Embryonic facial prominence (tissue), 1 donor: ENCODE measurements around the gene CRB1.

ENCODE experiments used
- DNase-seq: peaks from one replicate; pipeline ENCODE4 v3.0.0-alpha.2; 2016; ENCODE audit errors: extremely low spot score

Gene CRB1

DNA sequence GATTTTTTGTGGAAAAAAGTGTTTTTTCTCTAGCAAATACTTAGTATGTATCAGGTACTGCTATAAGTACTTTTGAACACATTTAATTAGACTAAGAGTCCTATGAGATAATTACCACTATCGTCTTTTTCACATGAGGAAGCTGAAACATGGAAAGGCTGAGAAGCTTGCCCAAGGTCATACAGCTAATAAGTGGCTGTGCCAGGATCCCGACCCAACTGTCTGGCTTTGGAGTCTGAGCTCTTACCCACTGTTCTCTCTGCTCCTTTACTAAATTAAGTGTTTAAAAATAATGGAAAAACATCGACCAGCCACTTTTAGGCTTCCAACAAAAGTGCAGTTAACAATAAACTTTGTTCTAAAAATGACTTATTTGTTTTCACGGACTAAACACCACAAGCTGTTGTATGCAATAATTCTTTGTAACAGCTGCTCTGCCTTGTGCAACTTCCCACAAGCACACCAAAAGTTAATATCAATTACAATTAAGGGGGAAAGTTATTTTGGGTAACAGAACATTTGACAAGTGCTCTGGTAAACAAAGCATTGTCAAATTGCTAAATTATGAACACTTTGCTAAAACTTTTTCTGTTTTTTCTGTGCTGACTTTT, 75.7 kb downstream of the CRB1 start:
- DNase-seq: no peak

DNA sequence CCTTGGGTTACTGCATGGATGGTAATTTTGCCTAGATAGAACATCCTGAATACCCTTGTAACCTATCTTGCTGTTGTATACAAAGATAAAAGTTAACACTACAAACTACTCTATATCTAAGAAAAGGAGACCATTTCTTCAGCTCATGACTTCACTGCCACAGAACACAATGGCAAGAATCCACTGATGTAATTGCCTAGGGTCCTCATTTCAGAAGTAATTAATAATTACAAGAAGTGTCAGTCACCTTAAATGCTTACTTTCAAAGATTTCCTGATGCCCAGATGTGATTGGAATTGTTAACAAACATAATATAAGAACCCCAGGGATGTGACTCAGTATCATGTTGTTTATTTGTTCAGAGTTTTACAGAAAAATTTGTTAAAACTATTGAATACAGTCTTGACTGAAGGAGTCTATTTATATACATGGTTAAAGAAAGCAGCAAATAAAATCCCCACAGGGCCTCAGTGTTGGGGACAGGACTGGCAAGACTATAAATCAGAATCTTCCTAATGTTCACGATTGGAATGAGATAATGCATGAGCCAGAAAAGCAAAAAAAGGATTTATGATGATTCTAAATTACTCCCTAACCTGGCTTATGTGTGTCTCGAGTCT, 83.9 kb downstream of the CRB1 start:
- DNase-seq: no peak

DNA sequence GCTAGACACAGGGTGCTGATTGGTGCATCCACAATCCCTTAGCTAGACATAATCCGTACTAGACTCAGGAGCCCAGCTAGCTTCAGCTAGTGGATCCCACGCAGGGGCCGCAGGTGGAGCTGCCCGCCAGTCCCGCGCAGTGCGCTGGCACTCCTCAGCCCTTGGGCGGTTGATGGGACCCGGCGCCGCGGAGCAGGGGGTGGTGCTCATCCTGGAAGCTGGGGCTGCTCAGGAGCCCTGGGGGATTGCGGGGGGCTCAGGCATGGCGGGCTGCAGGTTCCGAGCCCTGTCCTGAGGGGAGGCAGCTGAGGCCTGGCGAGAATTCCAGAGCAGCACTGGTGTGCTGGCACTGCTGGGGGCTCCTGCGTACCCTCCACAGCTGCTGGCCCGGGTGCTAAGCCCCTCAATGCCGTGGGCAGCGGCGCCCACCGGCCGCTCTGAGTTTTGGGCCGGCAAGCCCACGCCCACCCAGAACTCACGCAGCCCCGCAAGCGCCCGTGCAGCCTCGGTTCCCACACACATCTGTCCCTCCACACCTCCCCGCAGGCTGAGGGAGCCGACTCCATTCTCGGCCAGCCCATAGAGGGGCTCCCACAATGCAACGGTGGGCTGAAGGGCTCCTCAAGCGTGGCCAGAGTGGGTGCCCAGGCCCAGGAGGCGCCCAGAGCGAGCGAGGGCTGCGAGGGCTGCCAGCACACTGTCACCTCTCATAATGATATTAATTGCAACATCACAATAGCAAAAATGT, 87.4 kb downstream of the CRB1 start:
- DNase-seq: no peak

DNA sequence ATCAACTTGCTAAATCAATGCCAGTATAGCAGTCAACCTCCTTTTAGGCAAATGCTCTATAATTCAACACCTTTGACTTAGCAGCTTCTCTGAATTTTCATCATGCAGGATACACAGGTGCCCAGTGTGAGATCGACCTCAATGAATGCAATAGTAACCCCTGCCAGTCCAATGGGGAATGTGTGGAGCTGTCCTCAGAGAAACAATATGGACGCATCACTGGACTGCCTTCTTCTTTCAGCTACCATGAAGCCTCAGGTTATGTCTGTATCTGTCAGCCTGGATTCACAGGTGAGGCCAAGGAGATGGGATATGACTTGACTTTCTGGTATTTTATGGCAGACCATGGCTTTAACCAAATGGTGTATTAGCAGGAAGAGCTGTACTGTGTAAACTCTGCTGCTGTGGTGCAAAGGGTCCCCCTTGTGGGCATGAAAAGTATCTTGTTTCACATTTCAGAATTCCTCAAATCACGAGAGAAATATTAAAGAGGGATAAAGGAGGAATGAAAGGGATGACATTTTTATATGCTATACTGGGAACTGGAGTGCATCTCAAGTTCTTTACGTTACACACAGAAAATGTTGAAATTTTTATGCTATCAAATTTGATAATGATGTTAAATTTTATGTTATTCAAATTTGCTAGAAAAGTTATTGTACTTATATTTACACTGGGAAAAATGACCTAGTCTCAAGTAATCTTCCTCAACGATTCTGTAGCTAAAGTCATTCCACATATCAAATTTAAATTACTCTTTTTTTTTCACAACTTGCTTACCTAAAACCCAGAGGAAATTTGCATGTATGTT, 88.9 kb downstream of the CRB1 start:
- no peak for DNase-seq

DNA sequence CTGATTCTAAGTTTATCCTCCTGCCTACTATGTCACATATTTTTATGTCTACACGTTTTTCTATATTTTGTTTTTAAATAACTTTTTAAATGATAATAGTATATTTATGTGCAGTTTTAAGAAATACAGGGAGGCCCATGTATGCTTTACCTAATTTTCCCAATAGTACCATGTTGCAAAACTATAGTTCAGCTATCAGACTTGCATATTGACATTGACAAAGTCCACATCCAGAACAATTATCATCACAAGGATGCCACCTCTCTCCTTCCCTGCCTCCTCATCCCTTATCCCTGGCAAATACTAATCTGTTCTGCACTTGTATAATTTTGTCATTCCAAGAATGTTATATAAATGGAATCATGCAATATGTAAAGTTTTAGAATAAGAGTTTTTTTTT, 90.9 kb downstream of the CRB1 start:
- no peak for DNase-seq

DNA sequence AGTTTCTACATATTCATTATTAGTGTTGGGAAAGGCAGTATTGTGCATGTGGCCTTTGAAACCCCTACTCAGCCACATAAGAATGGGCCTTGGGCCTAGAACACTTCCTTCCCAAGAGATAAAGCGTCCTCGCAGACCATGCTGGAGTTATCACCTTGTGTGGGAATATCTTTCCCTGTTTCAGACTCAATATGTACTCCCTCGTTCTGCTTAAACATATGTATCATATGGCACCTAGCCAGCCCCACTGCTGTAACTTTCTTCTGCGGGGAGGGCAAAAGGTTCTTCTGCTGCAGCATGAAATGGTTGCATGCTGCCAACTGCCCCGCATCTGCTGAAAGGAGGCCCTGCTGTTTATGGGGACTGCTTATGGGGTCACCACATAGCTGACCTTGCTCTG, 92.0 kb downstream of the CRB1 start:
- DNase-seq: no peak

DNA sequence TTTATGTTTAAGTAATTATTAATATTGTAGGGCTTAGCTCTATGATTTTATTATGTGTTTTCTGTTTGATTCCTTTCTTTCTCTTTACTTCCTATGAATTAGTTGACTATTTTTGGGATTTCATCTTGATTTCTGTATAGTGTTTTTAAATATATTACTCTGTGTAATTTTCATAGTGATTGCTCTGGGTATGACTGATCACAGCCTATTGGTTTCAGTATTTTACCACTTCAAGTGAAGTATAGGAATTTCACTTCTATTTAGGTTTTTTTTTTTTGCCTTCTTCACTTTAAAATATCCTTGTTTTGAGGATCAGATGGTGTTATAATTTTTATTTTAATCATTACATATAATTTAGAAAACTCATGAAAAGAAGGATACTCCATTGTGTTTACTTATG, 94.8 kb downstream of the CRB1 start:
- DNase-seq: no peak

DNA sequence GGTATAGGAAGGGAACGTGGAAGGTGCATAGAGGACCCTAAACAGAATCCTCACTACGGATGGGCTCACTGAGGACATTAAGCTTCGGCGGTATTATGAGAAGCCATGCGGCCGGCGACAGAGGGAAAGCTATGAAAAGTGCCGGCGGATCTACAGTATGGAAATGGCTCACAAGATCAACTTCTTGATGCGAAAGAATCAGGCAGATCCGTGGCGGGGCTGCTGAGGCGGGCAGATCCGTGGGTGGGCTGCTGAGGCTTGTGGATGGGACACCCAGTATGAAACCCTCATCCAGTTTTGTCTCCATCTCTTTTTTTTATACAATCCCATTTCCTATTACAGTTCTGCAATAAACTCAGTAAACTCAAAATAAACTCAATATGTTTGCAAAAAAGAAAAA, 95.8 kb downstream of the CRB1 start:
- no peak for DNase-seq

DNA sequence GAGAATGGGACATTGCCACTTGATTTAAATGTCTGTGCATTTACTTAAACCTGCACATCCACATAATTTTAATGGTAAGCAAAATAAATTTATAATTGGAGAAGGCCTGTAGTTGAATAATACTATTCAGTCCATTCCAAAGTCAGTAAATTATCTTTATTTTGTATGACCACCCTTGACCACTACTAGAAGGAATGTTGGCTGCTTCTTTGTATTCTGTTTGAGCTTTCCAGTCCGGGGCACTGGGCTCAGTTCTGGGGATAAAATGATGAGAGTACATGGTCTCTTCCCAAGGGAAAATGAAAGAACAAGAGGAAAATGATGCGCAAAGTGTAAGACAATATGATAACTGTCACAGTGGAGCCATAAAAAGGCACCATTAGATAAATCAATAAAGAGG, 98.9 kb downstream of the CRB1 start:
- no peak for DNase-seq

DNA sequence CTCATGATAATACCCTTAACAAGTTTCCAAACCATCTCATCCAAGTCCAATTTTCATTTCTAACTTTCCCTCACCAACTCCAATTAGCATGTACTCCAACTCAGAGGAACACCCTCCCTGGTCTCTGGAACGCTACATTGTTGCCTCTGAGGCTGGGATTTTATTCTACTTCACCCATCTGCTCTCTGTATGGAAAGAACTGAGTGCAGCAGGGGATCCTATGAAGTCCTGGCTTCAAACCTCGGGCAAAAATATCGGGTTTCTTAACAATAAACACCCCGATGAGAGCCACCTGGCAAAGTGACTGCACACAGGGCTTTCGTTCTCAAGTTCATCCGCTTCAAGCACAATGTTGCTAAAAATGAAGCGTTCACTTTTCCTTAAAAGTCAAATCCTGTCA, 99.6 kb downstream of the CRB1 start:
- DNase-seq: no peak

DNA sequence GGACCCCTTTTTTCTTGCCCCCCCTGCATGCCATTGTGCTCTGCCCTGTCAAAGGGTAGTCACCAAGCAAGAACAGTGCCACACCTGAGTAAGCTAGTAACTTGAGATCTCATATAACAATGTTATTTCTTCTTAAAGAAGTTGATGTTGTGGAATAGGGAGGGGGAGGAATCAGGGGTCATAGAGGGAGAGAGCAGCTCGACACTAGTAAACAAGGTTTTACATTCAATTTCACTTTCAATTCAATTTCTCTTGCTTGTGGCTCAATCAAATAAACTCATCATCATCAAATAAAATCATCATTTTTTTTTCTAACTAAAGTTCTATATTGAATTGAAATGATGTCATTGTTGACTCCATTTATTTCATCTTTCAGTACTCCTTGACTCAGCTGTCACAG, 106.4 kb downstream of the CRB1 start:
- DNase-seq: no peak

DNA sequence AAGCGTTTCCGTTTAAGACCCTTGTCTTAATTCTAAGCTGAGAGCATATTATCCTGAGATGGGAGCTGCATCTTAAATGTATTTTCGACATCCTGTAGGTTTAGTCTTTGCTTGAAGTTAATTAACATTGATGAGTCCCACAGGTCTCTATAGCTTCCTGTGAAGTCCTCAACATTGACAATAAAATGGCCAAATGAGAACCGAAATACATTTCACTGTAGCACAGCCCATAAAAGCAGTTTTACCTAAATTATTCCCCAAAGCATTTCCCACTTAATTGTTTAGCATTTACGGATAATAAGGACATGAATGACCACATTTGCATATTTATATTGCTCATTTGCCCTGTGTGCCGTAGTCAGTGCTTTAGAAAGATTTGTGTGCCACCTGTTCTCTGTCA, 116.4 kb downstream of the CRB1 start:
- DNase-seq: no peak

DNA sequence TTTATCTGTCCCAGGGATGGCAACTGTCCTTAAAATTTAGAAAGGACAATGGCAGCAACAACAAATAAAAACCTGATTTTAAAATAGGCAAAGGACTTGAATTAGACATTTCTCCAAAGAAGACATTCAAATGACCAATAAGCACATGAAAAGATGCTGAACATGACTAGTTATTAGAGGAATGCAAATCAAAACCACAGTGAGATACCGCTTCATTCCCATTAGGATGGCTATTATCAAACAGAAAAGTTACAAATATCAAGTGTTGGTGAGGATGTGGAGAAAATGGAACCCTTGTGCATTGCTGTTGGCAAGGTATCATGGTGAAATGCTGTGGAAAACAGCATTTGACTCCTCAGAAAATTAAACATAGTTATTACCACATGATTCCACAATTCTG, 120.7 kb downstream of the CRB1 start:
- DNase-seq: no peak

DNA sequence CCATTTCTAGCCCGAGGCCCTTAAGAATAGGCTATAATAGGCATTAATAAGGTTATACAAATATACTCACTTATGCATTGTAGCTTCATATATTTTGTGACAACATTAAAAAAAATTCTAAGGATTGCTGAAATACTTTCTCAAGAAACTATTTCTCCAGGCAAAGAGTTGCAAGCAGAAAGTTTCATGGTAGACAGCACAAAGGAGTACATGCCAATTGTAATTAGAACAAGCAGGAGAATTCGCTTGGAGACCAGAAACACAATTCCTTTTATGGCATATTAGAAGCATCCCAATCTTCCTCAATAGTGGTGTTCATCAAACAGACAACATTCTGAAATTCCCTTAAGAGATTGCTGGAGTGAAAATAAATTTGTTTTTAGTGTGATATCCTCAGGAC, 122.8 kb downstream of the CRB1 start:
- no peak for DNase-seq

DNA sequence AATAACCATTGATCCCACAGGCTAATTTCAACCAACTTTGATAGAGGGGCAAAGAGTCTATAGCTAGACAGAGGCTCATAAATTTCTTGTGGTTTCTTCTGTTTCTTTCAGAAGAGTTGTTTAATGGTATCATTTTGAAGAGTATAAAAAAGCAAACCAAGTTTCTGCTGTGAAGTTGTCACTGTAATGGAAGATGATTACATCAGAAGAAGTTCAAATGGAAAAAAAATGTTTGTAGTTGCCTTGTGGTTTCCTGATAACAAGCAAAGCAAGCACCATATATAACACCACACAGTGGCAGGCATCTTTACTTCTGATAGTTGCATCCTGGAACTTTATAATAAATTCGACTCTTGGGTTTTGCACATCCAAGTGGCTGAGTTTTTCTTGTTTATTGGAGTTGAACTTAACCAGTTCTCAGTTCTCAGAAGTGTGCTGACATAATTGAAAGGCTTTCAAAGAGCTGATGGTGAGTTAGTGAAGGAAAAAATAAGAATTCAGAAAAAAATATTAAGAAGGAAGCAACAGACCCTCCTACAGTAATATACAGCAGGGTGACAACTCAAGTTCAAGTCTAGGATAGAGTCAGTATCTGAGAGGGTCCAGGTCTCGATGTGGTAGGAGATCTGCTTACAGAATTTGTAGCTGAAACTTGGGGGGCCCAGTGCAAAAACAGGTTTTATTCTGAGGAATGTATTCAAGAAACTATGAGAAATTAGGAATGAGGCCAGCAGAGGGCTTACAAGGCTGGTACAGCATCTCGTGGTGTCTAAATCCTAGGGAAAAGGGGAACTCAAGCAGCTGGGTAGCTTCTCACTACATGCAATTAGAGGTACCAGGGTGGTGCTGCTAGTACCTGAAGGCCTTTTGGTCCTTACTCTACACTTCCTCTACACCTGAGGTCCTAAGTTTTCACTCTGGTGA, 123.5 kb downstream of the CRB1 start:
- no peak for DNase-seq

DNA sequence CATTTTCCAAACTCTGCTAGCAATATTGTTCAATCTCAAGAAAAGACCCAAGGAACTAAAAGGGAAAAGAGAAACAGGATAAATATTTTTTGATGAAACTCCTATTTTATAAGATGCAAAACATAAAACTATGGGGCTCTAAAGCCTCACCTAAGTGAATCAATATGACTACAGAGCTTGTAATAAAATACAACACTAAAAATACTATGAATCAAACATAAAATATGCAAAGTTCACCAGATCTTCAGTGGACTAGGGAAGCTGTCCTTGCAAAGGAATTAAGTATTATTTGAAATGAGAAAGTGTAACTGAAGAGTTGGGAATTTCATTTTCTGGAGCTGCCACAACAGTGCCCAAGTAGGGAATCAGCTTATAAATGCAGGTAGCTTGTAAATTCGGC, 124.5 kb downstream of the CRB1 start:
- no peak for DNase-seq

DNA sequence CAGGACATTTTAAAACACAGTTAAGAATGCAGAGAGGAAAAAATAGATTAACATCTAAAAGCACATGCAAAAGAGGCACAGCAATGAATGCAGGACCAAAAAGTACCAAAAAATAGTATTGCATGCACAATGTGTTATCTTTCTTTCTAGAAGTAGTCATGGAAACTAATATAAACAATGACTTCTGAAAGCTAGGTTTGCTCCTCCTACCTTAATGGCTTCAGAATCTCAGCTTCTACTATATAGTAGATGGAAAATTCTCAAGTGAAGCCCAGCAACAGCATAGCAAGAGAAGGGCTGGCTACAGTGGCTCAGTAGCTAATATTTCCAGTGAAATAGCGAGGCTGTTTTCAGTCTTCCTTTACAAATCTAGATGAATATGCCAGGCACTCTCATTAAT, 125.1 kb downstream of the CRB1 start:
- no peak for DNase-seq

DNA sequence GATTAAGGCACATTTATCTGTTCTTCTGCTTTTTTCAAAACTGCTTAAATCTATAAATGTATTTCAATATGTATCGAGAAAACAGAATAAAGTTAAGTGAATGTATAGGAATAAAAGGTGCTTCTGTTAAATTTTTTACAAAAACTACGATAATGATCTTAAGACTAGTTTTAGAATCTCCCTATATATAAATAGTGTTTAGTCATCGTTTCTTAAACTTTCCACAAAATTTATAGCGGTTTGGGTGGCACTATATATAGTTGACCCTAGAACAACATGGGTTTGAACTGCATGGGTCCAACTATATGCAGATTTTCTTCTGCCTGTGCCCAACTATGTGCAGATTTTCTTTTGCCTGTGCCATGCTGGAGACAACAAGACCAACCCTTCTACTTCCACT, 125.7 kb downstream of the CRB1 start:
- no peak for DNase-seq

DNA sequence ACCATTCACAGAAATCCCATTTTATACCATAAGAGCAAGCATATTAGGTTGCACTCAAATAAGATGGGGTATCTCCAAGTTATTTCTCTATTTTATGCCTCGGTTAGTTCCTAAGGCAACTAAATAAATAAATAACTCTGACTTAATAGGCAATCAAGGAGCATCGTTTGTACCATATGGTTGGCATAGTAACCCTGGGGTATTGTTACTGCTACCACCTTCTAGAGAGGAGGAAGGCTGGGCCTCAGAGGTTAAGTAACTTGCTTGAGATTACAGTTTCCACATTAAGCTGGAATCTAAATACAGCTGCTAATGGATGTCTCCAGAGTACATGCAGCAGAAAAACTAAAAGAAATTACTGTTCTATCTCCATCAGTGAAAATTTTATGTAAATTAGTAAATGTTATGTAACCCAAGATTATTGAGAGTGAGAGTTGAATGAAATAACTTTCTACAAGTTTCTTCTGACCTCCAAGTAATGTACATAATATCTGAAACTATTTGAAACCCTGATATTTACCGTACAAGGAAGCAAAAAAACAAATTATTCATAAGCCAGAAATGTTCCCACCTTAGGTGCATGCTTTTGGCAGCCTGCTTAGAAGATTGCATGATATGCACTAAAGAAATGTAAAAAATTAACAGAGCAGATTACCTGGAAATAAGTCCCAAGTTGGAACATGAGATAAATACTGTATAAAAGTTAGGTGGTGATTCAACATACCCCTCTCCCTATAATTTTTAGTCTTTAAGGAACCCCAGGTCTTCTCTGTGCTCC, 127.0 kb downstream of the CRB1 start:
- no peak for DNase-seq

DNA sequence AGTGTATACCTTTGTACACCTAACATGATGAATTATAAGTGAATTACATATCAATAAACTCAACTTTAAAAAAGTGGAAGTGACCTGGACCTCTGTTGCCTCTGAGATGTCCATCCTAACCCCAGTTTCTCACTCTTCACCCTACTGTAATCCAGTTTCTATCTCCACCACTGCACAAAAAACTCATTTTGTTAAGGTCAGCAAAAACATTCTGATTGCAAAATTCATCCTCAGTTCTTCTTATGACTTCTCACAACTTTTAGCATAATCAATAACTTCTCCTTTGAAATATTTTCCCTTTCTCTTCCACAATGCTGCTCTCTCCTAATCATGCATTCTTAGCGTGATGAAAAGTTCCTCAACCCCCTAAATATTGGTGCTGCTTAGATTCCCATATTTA, 129.8 kb downstream of the CRB1 start:
- DNase-seq: no peak
